ENCODE measurements around the gene KRTAP13-1.

KRTAP13-1 gene

GRCh38 chr21:30354308-30355005 is 41.4 kb upstream of the KRTAP13-1 start:
- TF ChIP-seq SIN3A (IDR thresholded peaks at IDR 0.05; ENCODE audit: borderline replicate concordance, insufficient read depth, low read length): no peak
- no peak for TF ChIP-seq FOXP2 (optimal IDR thresholded peaks at IDR 0.05; ENCODE audit: borderline replicate concordance, extremely low read depth, extremely low read length, insufficient read depth)
- TF ChIP-seq TAF1 (IDR thresholded peaks at IDR 0.05; ENCODE audit: borderline replicate concordance, insufficient read depth, low read length): no peak
- no peak for TF ChIP-seq POLR2AphosphoS5 (IDR thresholded peaks at IDR 0.05; ENCODE audit: low read depth, low read length)
- no peak for TF ChIP-seq REST (IDR thresholded peaks at IDR 0.05; ENCODE audit: insufficient read depth in 1 of 2, low read depth in 2 of 2, low read length in 2 of 2)

GRCh38 chr21:30355906-30356305 is 39.9 kb upstream of the KRTAP13-1 start:
- TF ChIP-seq REST (IDR thresholded peaks at IDR 0.05; ENCODE audit: insufficient read depth in 1 of 2, low read depth in 2 of 2, low read length in 2 of 2): no peak
- no peak for TF ChIP-seq TAF1 (IDR thresholded peaks at IDR 0.05; ENCODE audit: borderline replicate concordance, insufficient read depth, low read length)
- TF ChIP-seq POLR2AphosphoS5 (IDR thresholded peaks at IDR 0.05; ENCODE audit: low read depth, low read length): no peak
- no peak for TF ChIP-seq SIN3A (IDR thresholded peaks at IDR 0.05; ENCODE audit: borderline replicate concordance, insufficient read depth, low read length)
- TF ChIP-seq FOXP2 (optimal IDR thresholded peaks at IDR 0.05; ENCODE audit: borderline replicate concordance, extremely low read depth, extremely low read length, insufficient read depth): no peak

GRCh38 chr21:30372139-30372770 is 23.6 kb upstream of the KRTAP13-1 start, which contains the start of gene KRTAP13-2:
Gene KRTAP13-2, minus strand, starts transcription at chr21:30372271. Its CDS starts 58 bp downstream, at chr21:30372213.
- TF ChIP-seq POLR2AphosphoS5 (IDR thresholded peaks at IDR 0.05; ENCODE audit: low read depth, low read length) (no peak), SIN3A (IDR thresholded peaks at IDR 0.05; ENCODE audit: borderline replicate concordance, insufficient read depth, low read length) (no peak), TAF1 (IDR thresholded peaks at IDR 0.05; ENCODE audit: borderline replicate concordance, insufficient read depth, low read length) (no peak), REST (IDR thresholded peaks at IDR 0.05; ENCODE audit: insufficient read depth in 1 of 2, low read depth in 2 of 2, low read length in 2 of 2) (no peak), FOXP2 (optimal IDR thresholded peaks at IDR 0.05; ENCODE audit: borderline replicate concordance, extremely low read depth, extremely low read length, insufficient read depth) (no peak)

- TF ChIP-seq TAF1 (IDR thresholded peaks at IDR 0.05; ENCODE audit: borderline replicate concordance, insufficient read depth, low read length): no peak
- TF ChIP-seq FOXP2 (optimal IDR thresholded peaks at IDR 0.05; ENCODE audit: borderline replicate concordance, extremely low read depth, extremely low read length, insufficient read depth): no peak
- no peak for TF ChIP-seq REST (IDR thresholded peaks at IDR 0.05; ENCODE audit: insufficient read depth in 1 of 2, low read depth in 2 of 2, low read length in 2 of 2)
- TF ChIP-seq SIN3A (IDR thresholded peaks at IDR 0.05; ENCODE audit: borderline replicate concordance, insufficient read depth, low read length): no peak
- TF ChIP-seq POLR2AphosphoS5 (IDR thresholded peaks at IDR 0.05; ENCODE audit: low read depth, low read length): no peak
Measured at GRCh38 chr21:30382201-30382600, 13.6 kb upstream of the KRTAP13-1 start.
